Inflammatory macrophage treated with lipopolysaccharide for 4 hours (primary cell): Measurements from ENCODE around the gene C1GALT1.

ENCODE experiments used
- DNase-seq: peaks from one replicate; pipeline ENCODE4 v3.0.0-alpha.2; 2020

The C1GALT1 gene

DNA sequence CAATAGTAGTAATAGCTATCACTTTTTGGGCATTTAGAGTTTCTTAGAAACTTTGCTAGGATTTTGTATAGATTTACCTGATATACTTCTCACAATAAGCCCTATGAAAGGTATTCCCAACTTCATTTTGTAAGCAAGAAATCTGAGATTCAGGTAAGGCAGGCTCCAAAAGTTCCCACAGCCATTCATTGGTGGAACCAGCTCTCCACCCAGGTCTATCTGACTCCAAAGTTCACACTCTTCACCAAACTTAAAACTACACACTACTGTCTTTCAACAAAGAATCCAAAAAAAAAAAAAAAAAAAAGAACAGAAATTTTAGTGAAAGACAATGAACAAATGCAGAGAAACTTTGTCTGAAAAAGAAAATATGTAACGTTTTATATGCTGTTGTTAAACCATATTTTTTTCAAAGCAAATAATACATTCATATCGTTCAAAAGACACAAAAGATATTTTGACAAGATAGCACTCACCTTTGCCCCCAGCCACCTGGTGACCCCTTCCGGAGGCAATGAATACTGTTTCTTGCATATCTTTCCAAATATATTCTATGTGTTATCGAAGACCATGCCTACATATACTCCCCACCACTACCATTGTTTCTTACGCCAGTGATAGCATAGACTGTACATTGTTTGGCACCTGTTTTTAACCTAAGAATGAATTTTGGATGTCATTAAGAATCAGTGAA lies 108.2 kb downstream of the C1GALT1 start:
- DNase-seq: no peak

DNA sequence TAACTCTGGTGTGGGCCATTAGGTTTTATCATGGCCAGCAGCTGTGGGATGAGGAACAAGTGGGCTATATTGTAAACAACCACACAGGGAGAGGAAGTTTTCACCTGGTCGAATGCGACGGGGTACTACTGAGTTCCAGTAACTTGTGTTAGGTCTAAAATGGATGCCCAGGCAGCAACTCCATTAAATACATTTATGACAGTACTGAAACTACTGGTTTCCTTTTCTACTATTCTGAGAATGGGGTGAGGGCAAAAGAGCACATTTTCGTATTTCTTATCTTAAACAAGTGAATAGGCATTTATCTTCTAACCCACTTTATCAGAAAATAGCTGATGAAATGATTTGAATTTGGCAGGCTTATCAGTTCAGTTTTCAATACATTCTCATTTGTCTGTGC lies 109.7 kb downstream of the C1GALT1 start:
- DNase-seq: no peak

DNA sequence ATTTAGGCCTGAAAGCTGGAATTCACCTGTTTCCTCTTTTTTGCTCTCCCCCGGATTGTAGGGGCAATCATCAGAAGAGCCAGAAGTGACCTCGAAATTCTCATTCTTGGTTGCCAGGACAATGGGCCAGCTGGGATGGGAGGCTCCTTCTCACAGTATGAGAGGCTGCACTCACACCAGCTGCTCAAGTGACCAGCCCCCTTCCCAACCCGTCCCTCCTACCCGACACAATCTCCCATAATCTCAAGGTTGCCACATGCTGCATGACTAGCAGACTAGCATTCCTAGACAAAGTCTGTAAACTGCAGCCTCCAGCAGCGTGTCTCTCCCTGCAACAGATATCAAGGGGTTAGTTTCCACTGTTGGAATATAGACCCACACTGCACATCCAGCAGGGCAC lies 110.3 kb downstream of the C1GALT1 start:
- DNase-seq: no peak

DNA sequence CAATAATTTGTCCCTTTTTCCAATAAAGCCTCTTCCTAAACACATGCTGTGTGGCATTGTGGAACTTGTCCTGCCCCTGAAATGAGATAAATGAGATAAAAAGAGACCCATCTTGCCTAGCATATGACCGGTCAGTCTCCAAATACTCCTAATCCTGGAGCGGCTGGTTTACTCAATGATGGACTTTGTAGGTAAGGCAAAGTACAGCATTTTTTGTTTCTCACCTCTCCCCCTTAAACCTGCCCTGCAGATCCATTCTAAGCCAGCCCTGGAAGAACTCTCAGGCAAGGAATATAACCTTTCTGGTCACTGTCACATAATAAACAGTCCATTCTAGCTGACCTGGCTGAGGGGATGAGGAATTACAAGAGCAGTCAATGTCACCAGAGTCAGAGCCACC lies 110.7 kb downstream of the C1GALT1 start:
- DNase-seq: no peak

DNA sequence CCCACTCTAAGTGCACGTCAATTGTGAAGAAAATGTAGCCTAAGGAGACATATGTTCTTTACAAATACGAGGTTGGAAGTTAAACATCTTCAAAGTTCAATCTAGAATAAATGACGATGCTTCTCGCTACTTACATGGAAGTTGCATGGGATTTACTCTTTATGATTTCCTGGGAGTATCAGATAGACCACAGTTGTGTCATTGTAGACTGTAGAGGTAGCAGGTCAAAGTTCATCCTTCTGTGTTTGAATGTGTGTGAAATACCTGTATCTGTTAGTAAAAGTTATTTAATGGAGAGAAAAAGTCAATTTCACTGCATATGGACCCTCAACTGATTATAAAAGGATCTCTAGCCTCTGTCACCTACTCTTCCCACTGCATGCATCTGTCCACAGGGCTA lies 112.6 kb downstream of the C1GALT1 start:
- no peak for DNase-seq
